ENCODE measurements around the gene CHRM4.

The CHRM4 gene

DNA sequence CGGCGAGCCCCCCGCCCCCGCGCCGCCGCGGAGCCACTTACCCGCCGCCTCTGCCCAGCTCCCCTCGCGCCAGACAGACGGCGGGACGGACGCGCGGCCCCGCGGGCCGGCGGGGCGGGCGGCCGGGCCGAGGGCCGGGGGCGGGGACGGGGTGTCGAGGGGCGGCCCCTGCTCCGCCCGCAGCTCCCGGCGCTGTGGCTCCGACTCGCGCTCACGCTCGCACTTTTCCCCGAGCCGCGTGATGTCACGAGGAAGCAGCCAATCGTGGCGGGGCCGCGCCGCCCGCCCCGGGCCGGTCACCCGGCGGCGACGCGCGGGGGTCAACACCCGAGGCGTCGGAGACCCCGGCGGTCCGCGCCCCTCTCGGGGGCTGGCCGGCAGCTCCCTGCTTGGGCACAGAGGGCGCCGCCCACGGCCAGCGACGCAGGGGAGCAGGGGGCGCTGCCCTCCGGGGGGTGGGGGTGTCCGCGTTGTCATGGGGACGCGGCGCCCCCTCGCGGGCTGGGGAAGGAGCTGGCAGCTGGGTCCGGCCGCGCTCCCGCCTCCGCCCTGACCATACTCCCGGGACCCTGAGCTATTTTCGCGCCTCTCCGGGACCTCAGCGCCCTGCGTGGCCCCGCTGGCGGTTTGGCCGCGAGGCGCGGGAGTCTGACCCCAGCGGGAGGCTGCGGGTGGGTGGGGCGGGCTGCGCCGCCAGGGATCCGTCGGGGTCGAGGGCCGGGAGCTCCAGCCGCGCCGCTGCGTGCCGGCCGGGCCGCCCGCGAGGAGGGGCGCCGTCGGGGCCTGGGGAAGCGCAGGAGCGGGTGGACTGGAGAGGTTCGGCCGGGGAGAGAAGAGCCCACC is at the start of gene CHRM4:
Gene CHRM4 (minus strand): TSS at position 199 of the 843 bp plus-strand sequence. CDS start 5,219 bp downstream, outside the sequence.
- no peak for DNase-seq

DNA sequence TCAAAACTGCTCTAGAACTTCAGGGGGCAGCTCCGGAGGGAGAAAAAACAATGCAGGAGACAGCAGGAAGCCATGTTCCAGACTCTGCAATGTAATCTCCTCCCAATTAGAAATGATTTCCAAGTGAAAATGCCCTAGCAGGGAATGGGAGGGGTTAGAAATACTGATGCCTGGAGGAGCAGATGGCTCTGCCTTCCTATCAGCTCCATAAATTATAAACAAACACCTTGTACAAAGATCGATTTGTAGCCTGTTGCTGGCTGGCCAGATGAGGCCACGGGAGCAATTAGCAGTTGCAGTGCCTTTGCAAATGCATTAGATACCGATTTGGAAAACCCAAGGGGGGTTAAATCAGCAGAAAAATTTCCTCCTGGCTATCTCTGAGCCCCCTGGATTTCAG is 46.6 kb upstream of the CHRM4 start:
- no peak for DNase-seq

DNA sequence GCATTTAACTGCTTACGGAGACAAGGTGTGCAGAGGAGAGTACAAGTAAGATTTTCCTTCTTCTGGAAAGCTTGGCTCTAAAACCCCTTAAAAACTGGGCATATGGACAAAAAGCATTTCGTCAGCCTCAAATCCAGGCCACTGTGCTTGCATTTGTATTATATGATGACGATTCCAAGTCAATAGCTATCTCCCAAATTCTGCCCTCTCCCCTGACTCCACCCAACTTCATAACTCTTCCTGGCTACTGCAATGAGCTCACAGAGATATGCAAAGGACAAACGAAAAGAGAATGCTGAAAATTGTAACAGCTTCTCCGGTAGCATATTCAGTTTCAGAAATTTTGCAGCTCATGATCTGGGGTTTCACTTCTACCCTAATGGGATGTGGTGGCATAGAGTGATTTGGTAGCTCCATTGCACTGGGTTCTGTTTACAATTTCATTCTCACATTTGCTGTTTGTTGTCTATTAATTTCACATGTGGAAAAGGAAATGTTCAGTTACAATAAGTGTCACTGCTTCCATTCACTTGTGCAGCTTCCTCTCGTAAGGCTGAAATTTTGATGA is 45.6 kb upstream of the CHRM4 start:
- peak in 1 of 2 experiments; percentile 22 for DNase-seq

DNA sequence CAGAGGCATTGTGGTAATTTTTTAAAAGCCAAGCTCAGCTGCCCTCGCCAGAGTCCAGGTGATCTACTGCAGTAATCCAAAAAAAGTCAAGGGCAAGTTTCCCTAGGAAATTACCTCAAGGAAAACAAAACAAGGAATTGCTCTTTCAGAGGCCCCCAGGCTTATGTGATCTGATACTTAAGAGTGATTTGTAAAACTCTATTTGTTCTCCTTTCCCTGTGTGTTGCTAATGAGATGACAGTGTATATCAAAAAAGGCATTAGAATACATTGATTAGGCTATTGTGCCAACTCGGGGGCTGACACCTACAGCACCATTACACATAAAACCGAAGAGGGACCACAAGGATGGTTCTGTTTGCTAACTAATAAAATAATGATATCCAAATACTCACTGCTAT is 44.5 kb upstream of the CHRM4 start:
- no peak for DNase-seq

DNA sequence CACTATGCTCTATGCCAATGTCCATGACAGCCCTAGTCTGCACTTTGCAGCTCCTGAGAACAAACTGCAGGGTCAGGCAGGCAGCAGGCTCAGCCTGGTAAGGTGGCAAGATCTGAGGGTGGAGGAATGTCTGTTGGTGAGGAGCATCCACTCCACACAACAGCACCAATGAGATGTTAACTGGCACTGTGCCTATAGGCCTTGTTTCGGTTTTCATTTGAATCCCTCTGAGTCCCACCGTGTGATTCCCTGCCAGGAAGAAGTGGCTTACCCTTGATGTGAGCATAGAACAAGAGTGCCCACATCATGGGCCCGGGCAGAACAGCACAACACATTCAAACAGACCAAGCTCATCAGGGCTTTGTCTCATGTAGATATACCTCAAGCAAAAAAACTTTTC is 44.1 kb upstream of the CHRM4 start:
- no peak for DNase-seq

DNA sequence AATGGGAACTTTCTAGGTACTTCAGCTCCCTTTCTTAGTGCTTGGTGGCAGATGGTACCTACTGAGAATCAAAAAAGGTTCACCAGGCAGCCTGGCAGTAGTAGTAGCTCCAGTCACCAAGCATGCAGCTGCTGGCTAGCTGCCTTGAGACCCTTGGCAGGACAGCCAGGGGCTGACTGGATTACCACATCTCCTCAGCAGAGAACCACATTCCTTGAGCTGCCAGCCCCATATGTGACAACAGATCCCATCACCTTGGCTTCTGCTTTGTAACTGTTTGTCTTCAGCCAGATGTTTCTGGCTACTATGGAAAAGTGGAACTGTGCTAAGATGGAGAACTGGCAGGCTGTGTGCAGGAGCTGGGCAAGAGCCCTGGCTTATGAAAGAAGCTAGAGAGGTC is 39.6 kb upstream of the CHRM4 start:
- no peak for DNase-seq

DNA sequence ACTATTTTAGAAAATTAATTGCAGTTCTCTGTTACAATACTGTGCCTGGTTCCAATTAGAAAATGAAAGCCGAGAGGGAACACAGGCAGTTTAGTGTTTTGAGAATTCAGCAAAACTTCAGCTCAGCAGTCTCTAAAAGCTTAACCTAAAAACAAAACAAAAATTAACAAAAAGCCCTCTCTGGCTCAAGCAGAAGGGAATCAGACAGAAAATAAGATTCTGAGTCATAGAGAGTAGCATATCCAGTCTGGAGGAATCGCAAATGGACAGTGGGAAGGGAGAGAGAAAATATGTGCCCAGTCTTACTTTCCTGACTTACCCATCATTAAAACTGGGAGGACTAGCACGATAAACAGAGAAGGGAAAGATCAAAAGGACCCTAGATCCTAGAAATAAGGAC is 38.1 kb upstream of the CHRM4 start:
- DNase-seq = no peak

DNA sequence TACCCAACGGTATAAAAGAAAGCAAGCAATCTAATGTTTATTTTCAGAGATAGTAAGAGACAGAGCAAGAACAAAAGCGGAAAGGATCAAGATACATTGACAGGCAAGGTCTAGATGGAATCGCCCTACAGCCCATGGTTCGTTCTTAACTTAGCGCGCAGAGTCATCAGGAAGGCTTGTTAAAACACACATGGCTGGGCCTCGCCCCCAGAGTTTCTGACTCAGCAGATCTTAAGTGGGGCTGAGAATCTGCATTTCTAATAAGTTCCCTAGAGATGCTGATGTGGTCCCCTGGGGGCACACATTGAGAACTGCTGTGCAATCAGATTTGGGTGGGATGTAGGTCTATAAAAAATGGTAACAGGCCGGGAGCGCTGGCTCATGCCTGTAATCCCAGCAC is 35.8 kb upstream of the CHRM4 start:
- DNase-seq = no peak

DNA sequence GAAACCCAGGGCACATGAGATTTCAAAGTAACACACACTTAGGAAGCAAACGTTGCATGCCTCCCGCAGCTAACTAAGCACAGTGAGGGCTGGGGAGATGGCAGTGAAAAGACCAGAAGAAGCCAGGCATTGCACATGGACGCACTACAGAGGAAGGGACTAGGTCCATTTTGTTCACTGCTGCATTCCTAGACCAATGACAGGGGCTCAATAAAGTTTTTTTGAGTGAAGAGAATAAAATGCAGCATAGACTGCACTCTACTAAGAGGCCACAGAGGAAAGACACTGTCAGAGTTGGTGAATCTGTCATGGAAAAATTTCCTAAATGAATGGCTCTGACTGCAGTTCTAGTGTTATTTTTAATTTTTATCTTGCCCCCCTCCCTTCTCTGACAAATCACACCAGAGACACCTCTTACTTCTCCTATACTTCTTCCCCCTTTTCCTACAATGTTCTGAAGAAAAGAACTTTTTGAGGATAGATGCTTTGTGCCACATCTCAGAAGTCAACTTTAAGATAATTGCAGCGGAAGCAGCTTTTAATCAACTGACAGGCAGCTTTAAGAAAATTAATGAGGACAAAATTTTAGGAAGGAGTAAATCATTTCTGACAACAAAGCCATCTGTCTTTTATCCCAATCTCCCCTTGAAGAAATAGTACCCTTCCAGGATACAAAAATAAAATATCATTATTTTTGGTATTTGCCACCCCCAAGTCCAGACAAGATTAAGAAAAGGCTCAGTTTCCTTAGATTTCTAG is 34.8 kb upstream of the CHRM4 start:
- no peak for DNase-seq

DNA sequence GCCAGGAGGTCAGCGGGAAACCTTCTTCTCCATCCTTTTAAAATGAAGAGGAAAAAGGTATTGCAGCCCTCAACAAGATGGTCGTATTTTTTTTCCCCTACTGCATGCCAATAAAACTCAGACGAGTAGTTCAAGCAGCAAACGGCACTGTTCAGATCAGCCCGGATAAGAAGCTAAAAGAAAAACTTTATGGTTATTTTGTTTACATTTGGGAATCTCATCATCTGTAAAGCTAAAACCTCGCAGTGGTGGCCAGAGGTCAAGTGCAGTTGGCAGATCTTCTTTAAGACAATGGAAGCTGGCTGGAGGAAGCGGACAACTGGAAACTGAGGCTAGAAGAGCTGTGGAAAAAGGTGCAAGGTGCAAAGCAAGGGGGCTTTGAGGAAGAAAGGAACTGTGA is 31.0 kb upstream of the CHRM4 start:
- no peak for DNase-seq

DNA sequence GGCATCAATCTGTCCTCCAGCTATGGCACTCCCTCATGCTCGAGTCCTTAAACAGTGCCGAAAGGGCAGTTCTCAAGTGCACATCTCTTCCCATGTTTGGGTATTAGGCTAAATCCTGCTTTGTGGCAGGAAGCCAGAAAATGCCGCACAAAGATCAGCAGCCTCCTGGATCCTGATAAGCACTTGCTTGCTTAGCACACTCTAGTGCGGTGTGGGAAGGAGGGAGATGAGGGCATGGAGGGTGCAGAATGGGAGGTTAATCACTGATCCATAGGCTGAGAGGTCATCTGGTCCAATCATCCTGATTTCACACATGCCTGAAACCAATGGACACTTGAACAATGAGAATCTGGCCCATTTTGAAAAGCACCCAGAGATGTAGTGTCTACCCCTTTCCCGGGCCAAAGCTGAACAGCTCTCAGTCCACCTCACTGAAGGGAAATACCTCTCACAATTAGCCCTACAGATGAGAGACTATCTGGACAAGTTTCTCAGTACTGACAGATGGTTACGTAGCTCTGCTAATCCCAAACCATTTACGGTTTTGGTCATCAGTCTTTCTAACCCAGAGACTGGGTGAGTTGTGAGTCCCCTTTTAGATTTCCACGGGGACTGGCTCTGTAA is 29.8 kb upstream of the CHRM4 start:
- no peak for DNase-seq

DNA sequence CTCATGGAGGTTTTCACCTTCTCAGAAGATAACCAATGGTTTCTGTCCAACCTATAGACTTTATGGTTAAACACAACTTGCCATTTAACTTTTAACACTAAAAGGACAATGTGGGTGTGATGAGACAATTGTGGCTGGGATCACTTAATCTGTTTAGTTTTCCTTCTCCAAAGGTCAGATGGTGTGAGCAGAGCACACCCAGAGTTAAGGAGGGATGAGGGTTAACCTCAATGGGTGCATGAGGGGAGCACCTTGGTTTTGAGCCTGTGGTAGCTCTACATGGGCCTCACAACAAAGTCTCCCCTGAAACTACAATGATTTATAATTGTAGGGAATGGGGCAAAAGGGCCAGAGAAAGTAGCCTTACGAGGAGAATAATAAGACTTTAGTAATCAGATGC is 28.9 kb upstream of the CHRM4 start:
- DNase-seq = no peak

DNA sequence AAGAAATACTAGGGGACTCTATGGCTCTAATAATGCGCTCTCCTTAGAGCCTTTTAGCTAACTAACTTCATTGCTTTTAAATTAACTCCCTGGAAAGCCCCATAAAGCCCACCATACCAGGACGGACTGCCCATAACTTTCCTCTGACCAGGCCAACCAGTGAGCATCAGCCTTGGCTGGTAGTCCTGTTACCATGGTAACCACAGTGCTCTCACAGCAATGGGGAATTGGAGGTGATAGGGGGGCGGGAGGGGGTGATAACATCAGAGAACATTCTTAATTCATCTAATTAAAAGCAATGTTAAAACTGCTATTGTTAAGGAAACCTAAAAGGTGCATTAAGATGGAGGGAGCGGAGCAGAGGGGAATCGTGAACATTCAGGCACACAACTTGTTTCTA is 27.2 kb upstream of the CHRM4 start:
- DNase-seq = no peak

DNA sequence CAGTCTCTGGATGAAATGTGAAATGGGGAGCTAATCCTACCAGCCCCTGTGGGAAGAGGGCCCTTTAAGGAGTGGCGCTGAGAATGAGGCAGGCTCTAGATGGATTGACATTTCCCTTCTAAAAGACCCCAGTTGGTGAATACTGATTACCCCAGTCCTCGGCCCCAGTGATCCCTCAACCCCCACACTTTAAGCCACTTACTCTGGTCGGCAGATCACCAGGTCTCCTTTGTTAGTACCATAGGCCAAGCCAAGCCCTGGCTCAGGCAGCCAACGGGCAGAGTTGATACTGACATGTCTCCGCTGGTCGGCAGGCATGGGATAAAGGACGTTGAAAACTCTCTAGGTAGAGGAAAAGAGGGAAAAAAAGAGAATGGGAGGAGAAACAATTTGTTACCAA is 26.1 kb upstream of the CHRM4 start:
- DNase-seq = no peak

DNA sequence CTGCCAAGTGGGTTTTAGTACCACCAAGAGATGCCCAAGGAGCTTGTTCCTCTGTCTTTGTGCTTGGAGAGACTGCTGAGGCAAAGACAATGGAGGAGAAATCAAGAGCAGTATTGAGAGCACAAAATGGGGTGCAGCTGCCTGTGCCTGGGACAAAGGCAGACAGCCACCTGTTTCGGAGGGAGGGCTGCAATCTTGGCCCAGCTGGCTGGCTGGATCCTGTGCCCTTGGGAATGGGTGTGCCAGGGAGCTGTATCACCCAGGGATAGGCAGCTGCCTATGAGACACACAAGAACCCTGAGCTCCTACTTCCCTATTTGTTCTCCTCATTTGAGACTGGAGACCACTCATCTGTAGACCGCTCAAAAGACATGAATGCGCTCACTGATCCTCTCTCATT is 23.3 kb upstream of the CHRM4 start:
- no peak for DNase-seq

DNA sequence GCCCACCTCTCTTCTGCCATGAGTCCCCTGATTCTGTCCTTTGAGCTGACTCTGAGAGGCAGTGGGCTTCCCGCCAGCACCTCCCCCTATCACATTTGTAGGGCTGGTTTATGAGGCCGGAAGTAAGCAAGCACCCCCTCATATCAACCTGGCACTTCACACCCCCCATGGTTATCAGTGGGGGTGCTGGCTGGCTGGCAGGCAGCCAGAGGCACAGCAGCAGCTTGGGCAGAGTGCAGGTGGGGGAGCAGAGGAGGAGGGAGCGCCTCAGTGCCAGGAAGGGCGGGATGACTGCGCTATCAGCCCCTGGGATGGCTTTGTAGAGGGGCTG is 22.9 kb upstream of the CHRM4 start:
- no peak for DNase-seq

DNA sequence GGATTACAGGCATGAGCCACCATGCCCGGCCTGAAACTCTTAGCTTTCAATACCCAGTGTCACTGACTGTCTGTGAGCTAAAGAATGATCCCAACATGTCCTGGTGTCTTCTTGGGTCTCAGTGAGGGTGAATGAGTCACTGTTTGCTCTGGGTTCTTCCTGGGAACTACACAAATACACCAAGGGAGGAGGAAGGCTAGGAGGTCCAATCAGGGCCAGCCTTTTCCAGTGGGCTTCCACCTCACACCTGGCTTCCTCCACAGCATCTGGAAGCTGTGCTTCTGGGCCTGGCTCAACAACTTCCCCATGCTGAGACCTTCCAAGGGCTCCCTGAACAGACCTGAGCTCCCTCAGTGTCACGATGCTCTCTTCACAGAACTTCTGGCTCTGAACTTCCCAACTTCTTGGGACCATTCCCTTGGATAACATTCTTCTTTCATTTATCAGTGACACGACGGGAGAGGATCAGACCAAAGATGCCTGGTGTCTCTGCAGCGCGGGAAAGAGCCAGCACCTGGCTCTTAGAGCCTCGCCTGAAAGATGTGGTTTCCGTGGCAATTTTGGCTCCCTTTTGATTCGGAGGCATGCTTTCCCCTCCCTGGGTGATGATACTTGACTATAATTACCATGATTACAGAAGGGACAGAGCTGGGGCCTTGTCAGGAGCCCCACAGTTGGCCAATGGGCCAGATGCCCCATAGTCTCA is 22.3 kb upstream of the CHRM4 start:
- no peak for DNase-seq

DNA sequence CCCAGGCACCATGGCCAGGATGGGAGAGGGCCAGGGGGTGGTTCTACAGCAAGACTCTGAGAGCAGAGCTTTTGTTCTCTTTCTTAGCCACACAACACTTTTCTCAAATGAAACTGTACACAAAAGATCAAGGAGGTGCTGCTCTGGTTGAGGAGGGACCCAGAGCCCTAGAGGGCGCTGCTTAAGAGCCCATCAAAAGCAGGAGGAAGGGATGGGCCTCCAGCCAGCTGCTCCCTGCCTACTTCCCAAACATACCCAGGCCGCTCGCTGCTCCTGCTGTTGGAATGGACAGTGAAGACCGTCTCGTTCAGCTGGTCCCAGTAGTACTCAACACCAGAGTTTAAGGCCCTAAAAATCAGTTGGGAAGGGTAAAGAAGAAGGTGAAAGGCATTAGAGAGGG is 18.4 kb upstream of the CHRM4 start:
- no peak for DNase-seq

DNA sequence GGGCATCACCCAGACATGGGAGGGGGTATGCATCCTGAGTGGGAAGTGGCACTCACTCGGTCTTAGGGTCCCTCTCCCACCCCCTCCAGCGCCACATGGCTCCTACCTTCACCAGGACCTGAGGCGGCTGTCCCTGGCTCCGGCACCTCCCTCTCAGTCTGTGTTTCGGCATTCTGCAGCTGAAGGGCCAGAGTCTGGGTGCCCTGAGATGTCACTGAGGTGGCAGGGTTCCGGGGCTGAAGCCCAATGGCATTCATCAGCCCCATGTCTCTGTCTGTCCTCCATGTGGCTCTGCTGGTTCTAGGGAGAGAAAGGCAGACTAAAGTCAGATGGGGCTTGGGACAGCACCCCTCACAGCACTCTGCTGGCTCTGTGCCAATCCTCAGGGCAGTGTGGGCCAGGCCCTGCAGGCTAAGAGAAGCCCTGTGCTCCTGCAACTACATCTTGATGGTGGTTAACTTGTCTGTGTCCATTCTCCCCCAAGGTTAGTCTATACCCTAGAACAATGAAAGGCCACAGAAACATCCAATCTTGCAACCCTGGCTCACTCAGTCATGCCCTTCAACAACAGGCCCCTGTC is 16.9 kb upstream of the CHRM4 start:
- DNase-seq = no peak

DNA sequence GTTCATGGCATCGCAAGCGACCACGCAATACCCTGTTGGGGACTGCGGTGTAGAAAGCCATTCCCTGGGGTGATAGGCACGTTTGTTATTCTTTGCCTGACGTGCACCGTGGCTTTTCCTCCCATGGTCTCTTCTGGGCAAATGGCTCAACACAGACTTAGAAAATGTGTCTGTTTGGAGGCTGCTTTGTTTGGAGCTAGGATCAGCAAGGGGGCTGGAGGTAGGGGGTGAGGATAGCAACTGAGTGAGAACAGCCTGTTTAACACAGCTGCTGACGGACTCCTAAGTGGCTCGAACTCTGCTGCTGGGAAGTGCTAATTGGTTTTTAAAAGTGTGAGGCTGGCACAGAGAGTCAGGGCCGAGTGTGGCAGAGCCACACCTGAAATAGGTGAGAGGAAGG is 16.1 kb upstream of the CHRM4 start:
- no peak for DNase-seq

DNA sequence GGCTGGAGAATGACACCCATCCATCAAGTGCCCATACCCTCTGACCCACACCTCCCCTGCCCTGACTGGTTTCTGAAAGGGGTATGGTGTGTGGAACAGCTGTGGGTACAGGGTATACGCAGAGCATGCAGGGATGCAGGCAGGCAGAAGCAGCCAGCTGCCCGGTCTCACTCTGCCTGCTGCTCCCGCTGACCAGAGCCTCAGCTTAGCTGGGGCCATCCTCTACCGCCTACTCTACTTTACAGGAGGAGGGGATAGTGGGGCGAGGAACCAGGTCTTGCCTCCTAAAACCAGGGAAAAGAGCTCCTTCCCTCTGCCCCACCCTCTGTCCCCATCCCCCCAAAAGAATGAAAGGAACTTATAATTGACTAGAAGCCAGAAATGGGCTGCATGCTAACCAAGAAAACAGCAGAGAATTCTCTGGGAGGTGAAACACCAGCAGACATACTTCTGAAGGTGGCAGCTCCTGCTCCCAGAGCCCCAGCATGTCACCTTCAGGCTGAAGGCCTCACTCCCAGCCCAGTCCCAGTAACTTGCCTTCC is 13.0 kb upstream of the CHRM4 start:
- DNase-seq = no peak

All from cerebellar nuclear complex (tissue), 1 donor.